K562 (cell line): Measurements from ENCODE around the gene NDOR1. TPM values are rescaled to one million over a fixed set of nuclear protein-coding genes. Genes with fewer than 3 reads are reported as not detected.
A peak's percentile ranks its signal among the peaks of the same experiment; 100 is the strongest.

ENCODE experiments used
- BCL6 ChIP-seq: fragments of 250-450 bp; sonication (Bioruptor Pico); IDR thresholded peaks from 2 replicates; pipeline ENCODE4 v1.4.0; 2020
- CREB1 ChIP-seq, 2 experiments: sonication (generic) in 1 of 2; formaldehyde crosslinking in 1 of 2; IDR thresholded peaks; 2 replicates each; pipeline versions ENCODE4 v1.6.1 to v1.8.0; 2012 to 2022; ENCODE audit warnings: inconsistent platforms in 1 of 2, mild to moderate bottlenecking in 1 of 2, missing genetic modification reagents in 1 of 2, moderate library complexity in 1 of 2
- CREM ChIP-seq: IDR thresholded peaks from 2 replicates; pipeline ENCODE4 v1.6.1; 2014; ENCODE audit warnings: antibody characterized with exemption, low read depth
- EP400 ChIP-seq: fragments of 450-650 bp; IDR thresholded peaks from 2 replicates; pipeline ENCODE4 v1.6.1; 2017; ENCODE audit warnings: antibody characterized with exemption, mild to moderate bottlenecking, moderate library complexity
- FOXJ2 ChIP-seq: fragments of 200-800 bp; sonication (Bioruptor generic); IDR thresholded peaks from 2 replicates; pipeline ENCODE4 v1.6.1; 2016; ENCODE audit warnings: missing genetic modification characterization, missing compliant biosample characterization
- FUS ChIP-seq: fragments of 200-400 bp; formaldehyde crosslinking; optimal IDR thresholded peaks from 2 replicates; pipeline ENCODE3; 2017; ENCODE audit warnings: low read depth, low read length
- HDGF ChIP-seq: fragments of 450-650 bp; IDR thresholded peaks from 2 replicates; pipeline ENCODE4 v1.6.1; 2016
- HIVEP1 ChIP-seq: fragments of 250-450 bp; sonication (Bioruptor Pico); IDR thresholded peaks from 2 replicates; pipeline ENCODE4 v1.4.0; 2020; ENCODE audit warnings: mild to moderate bottlenecking
- KLF10 ChIP-seq: fragments of 250-450 bp; sonication (Bioruptor Pico); IDR thresholded peaks from 2 replicates; pipeline ENCODE4 v1.6.1; 2021; ENCODE audit warnings: matching md5 sums
- MEIS2 ChIP-seq: fragments of 450-650 bp; IDR thresholded peaks from 2 replicates; pipeline ENCODE4 v1.6.1; 2014; ENCODE audit warnings: mild to moderate bottlenecking; ENCODE audit not compliant: partially characterized antibody
- RBM17 ChIP-seq: fragments of 200-400 bp; formaldehyde crosslinking; IDR thresholded peaks from 2 replicates; pipeline ENCODE4 v1.6.1; 2017; ENCODE audit warnings: low read depth, mild to moderate bottlenecking, low read length, borderline replicate concordance
- SAP30 ChIP-seq: fragments of 200-600 bp; sonication (generic); IDR thresholded peaks from 2 replicates; pipeline ENCODE4 v1.6.1; 2012; ENCODE audit warnings: borderline replicate concordance, low read depth, mild to moderate bottlenecking, moderate library complexity, low read length, control low read depth, inconsistent platforms; ENCODE audit not compliant: insufficient read depth, poor library complexity, severe bottlenecking
- SP1 ChIP-seq: sonication (generic); formaldehyde crosslinking; IDR thresholded peaks from 2 replicates; pipeline ENCODE4 v1.8.1; 2022; ENCODE audit warnings: mild to moderate bottlenecking, missing genetic modification reagents
- TAL1 ChIP-seq: fragments of 450-650 bp; IDR thresholded peaks from 2 replicates; pipeline ENCODE4 v1.6.1; 2016; ENCODE audit warnings: mild to moderate bottlenecking
- TCF3 ChIP-seq: sonication (generic); formaldehyde crosslinking; IDR thresholded peaks from 2 replicates; pipeline ENCODE4 v1.4.0; 2020; ENCODE audit warnings: mild to moderate bottlenecking, missing genetic modification reagents
- ZC3H4 ChIP-seq: sonication (generic); formaldehyde crosslinking; IDR thresholded peaks from 2 replicates; pipeline ENCODE4 v1.9.0; 2021; ENCODE audit warnings: missing genetic modification reagents, borderline replicate concordance
- ZFP1 ChIP-seq: fragments of 450-650 bp; formaldehyde crosslinking; IDR thresholded peaks from 2 replicates; pipeline ENCODE4 v1.4.0; 2020; ENCODE audit warnings: mild to moderate bottlenecking, mixed read lengths
- ZNF277 ChIP-seq: fragments of 250-450 bp; sonication (Bioruptor Pico); IDR thresholded peaks from 2 replicates; pipeline ENCODE4 v1.8.0; 2022; ENCODE audit warnings: inconsistent platforms, mild to moderate bottlenecking, moderate library complexity, borderline replicate concordance
- ZNF444 ChIP-seq: fragments of 250-450 bp; sonication (Bioruptor Pico); IDR thresholded peaks from 2 replicates; pipeline ENCODE4 v1.4.0; 2020; ENCODE audit warnings: mild to moderate bottlenecking, moderate library complexity
- ZNF785 ChIP-seq: fragments of 250-450 bp; sonication (Bioruptor Pico); IDR thresholded peaks from 2 replicates; pipeline ENCODE4 v1.4.0; 2020; ENCODE audit warnings: mild to moderate bottlenecking
- polyA plus RNA-seq, 8 experiments: library from polyadenylated mRNA; depleted of rRNA in 4 of 8; stranded (reverse) in 5 of 8; unstranded in 3 of 8; fragments of >200 nt; fragmentation: Nextera tagmentation in 2 of 8; fragmentation: Illumina TruSeq in 1 of 8; extraction: Ambion mirVana in 2 of 8; extraction: Trizol in 1 of 8; gene quantifications; 2 replicates each; pipeline versions ENCODE4 v1.2.1 to v1.2.3, GENCODE V29; 2011 to 2014; ENCODE audit warnings: inconsistent platforms in 1 of 8, missing spikeins in 1 of 8
- total RNA-seq, 7 experiments: library from RNA; depleted of rRNA in 6 of 7; stranded (reverse); fragments of >200 nt in 6 of 7; fragmentation: Illumina TruSeq in 2 of 7; extraction: Trizol in 2 of 7; gene quantifications; 2 replicates each; pipeline versions ENCODE4 v1.2.1 to v1.2.3, GENCODE V29; 2011 to 2021; ENCODE audit warnings: low replicate concordance in 1 of 7
- TF ChIP-seq, protein P1 (sequence below), 3 experiments: IDR thresholded peaks in 2 of 3; conservative IDR thresholded peaks in 1 of 3; 2 replicates each; pipeline ENCODE4 v1.5.1; 2011 to 2012; ENCODE audit warnings: low read length in 3 of 3, mild to moderate bottlenecking in 3 of 3, control low read depth in 2 of 3, improper control_type of control experiment in 1 of 3, inconsistent platforms in 1 of 3, low read depth in 1 of 3, mixed read lengths in 1 of 3, moderate library complexity in 1 of 3; ENCODE audit not compliant: insufficient read depth in 2 of 3
- TF ChIP-seq, protein P2 (sequence below): fragments of 450-650 bp; IDR thresholded peaks from one replicate; pipeline ENCODE4 v1.6.1; 2018; ENCODE audit warnings: mild to moderate bottlenecking, moderate library complexity; ENCODE audit not compliant: partially characterized antibody
- TF ChIP-seq, protein P3 (sequence below), 2 experiments: fragments of 450-650 bp; conservative IDR thresholded peaks; 2 replicates each; pipeline ENCODE4 v1.6.1; 2017; ENCODE audit warnings: mild to moderate bottlenecking in 2 of 2, moderate library complexity in 2 of 2

Gene NDOR1
- total and polyA plus RNA-seq, 9 of the 15 experiments (the other 6 are each of a cell fraction or from before 2014, with no cell fraction given): 0.06 to 36.9 (median 6.9) TPM

DNA sequence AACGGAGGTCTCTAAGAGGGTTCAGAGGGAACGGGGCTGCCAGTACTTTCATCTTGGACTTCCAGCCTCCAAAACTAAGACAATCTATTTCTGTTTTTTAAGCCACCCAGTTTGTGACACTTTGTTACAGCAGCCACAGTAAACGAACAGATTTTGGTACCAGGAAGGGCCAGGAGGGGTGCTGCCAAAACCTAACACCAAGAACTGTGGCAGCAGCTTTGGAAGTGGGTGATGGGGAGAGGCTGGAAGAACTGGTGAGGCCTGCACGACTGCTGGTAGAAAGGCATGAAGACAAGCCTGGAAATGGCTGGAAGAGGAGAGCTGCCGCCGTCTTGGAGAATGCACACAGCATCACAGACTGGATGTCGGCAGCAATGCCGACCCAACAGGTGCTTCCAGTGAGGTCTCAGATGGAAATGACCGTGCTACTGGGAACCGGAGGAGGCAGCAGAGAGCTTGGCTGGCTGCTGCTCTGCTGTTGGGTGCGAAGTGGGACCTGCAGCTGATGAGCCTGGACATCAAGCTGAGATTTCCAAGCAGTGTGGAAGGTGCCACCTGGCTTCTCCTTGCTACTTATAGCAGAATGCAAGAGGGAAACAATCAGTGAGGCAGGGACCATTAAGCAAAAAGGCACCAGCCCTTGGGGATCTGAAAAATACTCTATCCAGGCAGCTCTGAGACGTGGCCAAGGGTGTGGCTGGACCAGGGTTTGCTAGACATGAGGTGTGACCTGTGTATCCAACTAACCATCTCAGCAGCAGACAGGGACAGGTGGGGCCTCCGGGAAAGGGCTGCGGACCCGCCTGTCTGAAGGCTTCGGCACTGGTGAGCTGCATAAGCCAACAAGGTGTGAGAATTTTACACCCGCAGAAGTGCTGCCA, 29.0 kb upstream of the NDOR1 start (continued):
- TF ChIP-seq, protein P1, sequence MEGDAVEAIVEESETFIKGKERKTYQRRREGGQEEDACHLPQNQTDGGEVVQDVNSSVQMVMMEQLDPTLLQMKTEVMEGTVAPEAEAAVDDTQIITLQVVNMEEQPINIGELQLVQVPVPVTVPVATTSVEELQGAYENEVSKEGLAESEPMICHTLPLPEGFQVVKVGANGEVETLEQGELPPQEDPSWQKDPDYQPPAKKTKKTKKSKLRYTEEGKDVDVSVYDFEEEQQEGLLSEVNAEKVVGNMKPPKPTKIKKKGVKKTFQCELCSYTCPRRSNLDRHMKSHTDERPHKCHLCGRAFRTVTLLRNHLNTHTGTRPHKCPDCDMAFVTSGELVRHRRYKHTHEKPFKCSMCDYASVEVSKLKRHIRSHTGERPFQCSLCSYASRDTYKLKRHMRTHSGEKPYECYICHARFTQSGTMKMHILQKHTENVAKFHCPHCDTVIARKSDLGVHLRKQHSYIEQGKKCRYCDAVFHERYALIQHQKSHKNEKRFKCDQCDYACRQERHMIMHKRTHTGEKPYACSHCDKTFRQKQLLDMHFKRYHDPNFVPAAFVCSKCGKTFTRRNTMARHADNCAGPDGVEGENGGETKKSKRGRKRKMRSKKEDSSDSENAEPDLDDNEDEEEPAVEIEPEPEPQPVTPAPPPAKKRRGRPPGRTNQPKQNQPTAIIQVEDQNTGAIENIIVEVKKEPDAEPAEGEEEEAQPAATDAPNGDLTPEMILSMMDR (IDR thresholded peaks at IDR 0.05 in 2 of 3, conservative IDR thresholded peaks at IDR 0.05 in 1 of 3; ENCODE audit: insufficient read depth in 2 of 3, low read depth in 1 of 3, low read length in 3 of 3): peak; percentile 73 to 82 (median 82)
- TF ChIP-seq ZNF277 (CRISPR knock-in tag) (no peak), SAP30 (no peak), BCL6 (CRISPR knock-in tag) (no peak), FOXJ2 (tag) (no peak), HDGF (no peak), CREB1 (IDR thresholded peaks at IDR 0.05) (no peak), CREB1 (CRISPR knock-in tag; IDR thresholded peaks at IDR 0.05) (peak; percentile 44; the same call in 1 of the 2 replicates), MEIS2 (no peak), TAL1 (no peak), SP1 (peak; percentile 53; the same call in 1 of the 2 replicates), ZC3H4 (CRISPR knock-in tag) (no peak), ZNF444 (CRISPR knock-in tag) (no peak), EP400 (no peak), KLF10 (CRISPR knock-in tag) (no peak), TCF3 (CRISPR knock-in tag) (no peak), ZNF785 (CRISPR knock-in tag) (no peak), HIVEP1 (no peak), RBM17 (no peak), FUS (no peak), CREM (no peak), ZFP1 (no peak)
- TF ChIP-seq, protein P2, sequence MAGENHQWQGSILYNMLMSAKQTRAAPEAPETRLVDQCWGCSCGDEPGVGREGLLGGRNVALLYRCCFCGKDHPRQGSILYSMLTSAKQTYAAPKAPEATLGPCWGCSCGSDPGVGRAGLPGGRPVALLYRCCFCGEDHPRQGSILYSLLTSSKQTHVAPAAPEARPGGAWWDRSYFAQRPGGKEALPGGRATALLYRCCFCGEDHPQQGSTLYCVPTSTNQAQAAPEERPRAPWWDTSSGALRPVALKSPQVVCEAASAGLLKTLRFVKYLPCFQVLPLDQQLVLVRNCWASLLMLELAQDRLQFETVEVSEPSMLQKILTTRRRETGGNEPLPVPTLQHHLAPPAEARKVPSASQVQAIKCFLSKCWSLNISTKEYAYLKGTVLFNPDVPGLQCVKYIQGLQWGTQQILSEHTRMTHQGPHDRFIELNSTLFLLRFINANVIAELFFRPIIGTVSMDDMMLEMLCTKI: no peak
- TF ChIP-seq, protein P3, sequence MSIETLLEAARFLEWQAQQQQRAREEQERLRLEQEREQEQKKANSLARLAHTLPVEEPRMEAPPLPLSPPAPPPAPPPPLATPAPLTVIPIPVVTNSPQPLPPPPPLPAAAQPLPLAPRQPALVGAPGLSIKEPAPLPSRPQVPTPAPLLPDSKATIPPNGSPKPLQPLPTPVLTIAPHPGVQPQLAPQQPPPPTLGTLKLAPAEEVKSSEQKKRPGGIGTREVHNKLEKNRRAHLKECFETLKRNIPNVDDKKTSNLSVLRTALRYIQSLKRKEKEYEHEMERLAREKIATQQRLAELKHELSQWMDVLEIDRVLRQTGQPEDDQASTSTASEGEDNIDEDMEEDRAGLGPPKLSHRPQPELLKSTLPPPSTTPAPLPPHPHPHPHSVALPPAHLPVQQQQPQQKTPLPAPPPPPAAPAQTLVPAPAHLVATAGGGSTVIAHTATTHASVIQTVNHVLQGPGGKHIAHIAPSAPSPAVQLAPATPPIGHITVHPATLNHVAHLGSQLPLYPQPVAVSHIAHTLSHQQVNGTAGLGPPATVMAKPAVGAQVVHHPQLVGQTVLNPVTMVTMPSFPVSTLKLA (conservative IDR thresholded peaks at IDR 0.05): no peak
